Stimulated activated naive CD8-positive, alpha-beta T cell treated with anti-CD3 and anti-CD28 coated beads, Interleukin-15, amount 100 ng/mL, for 72 hours (primary cell): ENCODE measurements around the gene KRTAP10-1.
A peak's percentile ranks its signal among the peaks of the same experiment; 100 is the strongest.

Experiments used
- ATAC-seq: fragments of 150-1000 bp; cut with Tn5 transposase; 2 replicates; pipeline ENCODE4 v1.10.0; 2021; ENCODE audit warnings: mild to moderate bottlenecking, moderate library complexity
- DNase-seq, 2 donors: peaks; one replicate each; pipeline ENCODE4 v3.0.0; 2021 to 2022
- H3K27ac Mint-ChIP-seq, 2 donors: one replicate each; pipeline ENCODE4 v1.8.0; 2022; ENCODE audit warnings: mild to moderate bottlenecking in 2 of 2, mixed read lengths in 2 of 2, moderate library complexity in 2 of 2
- H3K27me3 Mint-ChIP-seq: one replicate; pipeline ENCODE4 v1.8.0; 2022; ENCODE audit warnings: mixed read lengths
- H3K4me1 Mint-ChIP-seq: one replicate; pipeline ENCODE4 v1.8.0; 2022; ENCODE audit warnings: mild to moderate bottlenecking, mixed read lengths
- H3K4me3 Mint-ChIP-seq, 2 donors: one replicate each; pipeline ENCODE4 v1.8.0; 2022; ENCODE audit warnings: mild to moderate bottlenecking in 2 of 2, mixed read lengths in 2 of 2, moderate library complexity in 1 of 2
- H3K9me3 Mint-ChIP-seq, 2 donors: one replicate each; pipeline ENCODE4 v1.8.0; 2022; ENCODE audit warnings: mixed read lengths in 2 of 2

Gene KRTAP10-1

GRCh38 chr21:44544566-44544965 is 4.6 kb upstream of the KRTAP10-1 start:
- Mint-ChIP-seq H3K4me3 (no peak overlapping the region), H3K27ac (no peak overlapping the region), H3K27me3 (no peaks in the 10 kb centered on the region), H3K4me1 (peaks cover 18% of the 10 kb centered on the region), H3K9me3 (peaks cover 20 to 27% of the 10 kb centered on the region in 2 donors)
- DNase-seq: no peak
- ATAC-seq: no peak

- no peaks in the 10 kb centered on the region for H3K27me3 Mint-ChIP-seq
- ATAC-seq: no peak
- DNase-seq: no peak
- no peak overlapping the region for H3K27ac Mint-ChIP-seq
- peaks cover 20% of the 10 kb centered on the region in 2 donors for H3K9me3 Mint-ChIP-seq
- H3K4me3 Mint-ChIP-seq: no peak overlapping the region
- peaks cover 9% of the 10 kb centered on the region for H3K4me1 Mint-ChIP-seq
Measured at GRCh38 chr21:44542716-44543115, 2.7 kb upstream of the KRTAP10-1 start.

GRCh38 chr21:44540741-44541288 is 820 bp upstream of the KRTAP10-1 start:
- Mint-ChIP-seq H3K9me3 (peaks cover 5 to 6% of the 10 kb centered on the region in 2 donors), H3K4me3 (no peak overlapping the region), H3K27me3 (no peaks in the 10 kb centered on the region), H3K4me1 (no peaks in the 10 kb centered on the region), H3K27ac (no peak overlapping the region)
- DNase-seq: no peak
- ATAC-seq: no peak

GRCh38 chr21:44539046-44539445 is 949 bp downstream of the KRTAP10-1 start:
- ATAC-seq (no peak), DNase-seq (peak in 1 of 2 donors; percentile 5)
- Mint-ChIP-seq H3K4me3 (no peak overlapping the region), H3K9me3 (no peaks in the 10 kb centered on the region), H3K27me3 (no peaks in the 10 kb centered on the region), H3K27ac (no peak overlapping the region), H3K4me1 (no peaks in the 10 kb centered on the region)

DNA sequence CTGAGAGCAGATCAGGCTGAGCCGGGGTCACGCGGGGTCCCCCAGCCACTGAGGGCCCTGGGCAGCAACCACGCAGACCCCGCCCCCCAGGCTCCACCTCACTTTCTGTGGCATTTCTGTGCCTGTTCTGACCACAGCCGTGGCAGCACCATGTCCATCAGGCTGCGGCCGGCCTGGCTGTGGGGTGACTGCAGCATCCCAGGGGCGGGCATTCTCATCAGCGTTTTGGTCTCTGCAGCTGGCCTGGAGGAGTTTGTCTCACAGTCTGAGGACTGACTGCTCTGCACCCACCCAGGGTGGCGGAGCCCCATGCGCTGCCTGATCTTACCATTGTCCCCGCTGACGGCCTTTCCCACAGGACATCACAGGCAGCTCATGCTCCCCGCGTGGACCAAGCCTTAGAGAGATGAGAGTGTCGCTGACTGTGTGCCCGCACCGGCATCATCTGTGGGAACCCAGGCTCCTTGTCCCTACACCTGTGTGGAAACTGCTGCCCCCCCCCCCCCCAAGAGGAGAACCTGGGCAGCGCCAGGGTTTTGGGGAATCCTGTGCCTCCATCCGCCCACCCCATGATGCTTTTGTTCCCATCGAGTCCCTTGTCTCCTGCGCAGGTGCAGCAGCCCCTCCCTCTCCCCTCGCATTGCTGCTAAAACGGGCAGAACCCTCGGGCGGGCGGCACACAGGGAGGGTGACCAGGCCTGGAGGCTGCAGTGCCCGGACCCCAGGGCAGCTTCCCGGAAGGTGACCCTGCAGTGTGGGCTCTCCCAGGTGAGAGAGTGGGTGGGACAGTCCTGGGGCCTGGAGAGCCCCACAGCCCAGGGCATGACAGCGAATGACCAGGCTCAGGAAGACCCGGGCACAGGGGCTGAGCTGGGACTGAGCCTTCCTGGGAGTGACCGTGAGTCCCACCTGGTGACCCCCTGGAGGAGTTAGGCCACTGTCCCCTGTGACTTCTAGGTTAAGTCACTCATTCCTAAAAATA is 1.8 kb downstream of the KRTAP10-1 start:
- no peaks in the 10 kb centered on the region for H3K9me3 Mint-ChIP-seq
- ATAC-seq: no peak
- no peak overlapping the region for H3K4me3 Mint-ChIP-seq
- no peaks in the 10 kb centered on the region for H3K27me3 Mint-ChIP-seq
- peak in 1 of 2 donors; percentile 4 for DNase-seq
- peak overlapping the region in 1 of 2 donors; percentile 48 for H3K27ac Mint-ChIP-seq
- H3K4me1 Mint-ChIP-seq: no peaks in the 10 kb centered on the region

GRCh38 chr21:44535963-44536362 is 4.0 kb downstream of the KRTAP10-1 start:
- no peaks in the 10 kb centered on the region for H3K27me3 Mint-ChIP-seq
- H3K4me1 Mint-ChIP-seq: no peaks in the 10 kb centered on the region
- no peaks in the 10 kb centered on the region for H3K9me3 Mint-ChIP-seq
- peak in 1 of 2 donors; percentile 6 for DNase-seq
- no peak for ATAC-seq
- H3K4me3 Mint-ChIP-seq: no peak overlapping the region
- H3K27ac Mint-ChIP-seq: no peak overlapping the region

- H3K4me3 Mint-ChIP-seq: no peak overlapping the region
- H3K4me1 Mint-ChIP-seq: no peaks in the 10 kb centered on the region
- no peaks in the 10 kb centered on the region for H3K9me3 Mint-ChIP-seq
- DNase-seq: no peak
- ATAC-seq: peak; percentile 39
- H3K27me3 Mint-ChIP-seq: no peaks in the 10 kb centered on the region
- H3K27ac Mint-ChIP-seq: peak overlapping the region in 1 of 2 donors; percentile 52
Measured at GRCh38 chr21:44534688-44535087, 5.3 kb downstream of the KRTAP10-1 start.

DNA sequence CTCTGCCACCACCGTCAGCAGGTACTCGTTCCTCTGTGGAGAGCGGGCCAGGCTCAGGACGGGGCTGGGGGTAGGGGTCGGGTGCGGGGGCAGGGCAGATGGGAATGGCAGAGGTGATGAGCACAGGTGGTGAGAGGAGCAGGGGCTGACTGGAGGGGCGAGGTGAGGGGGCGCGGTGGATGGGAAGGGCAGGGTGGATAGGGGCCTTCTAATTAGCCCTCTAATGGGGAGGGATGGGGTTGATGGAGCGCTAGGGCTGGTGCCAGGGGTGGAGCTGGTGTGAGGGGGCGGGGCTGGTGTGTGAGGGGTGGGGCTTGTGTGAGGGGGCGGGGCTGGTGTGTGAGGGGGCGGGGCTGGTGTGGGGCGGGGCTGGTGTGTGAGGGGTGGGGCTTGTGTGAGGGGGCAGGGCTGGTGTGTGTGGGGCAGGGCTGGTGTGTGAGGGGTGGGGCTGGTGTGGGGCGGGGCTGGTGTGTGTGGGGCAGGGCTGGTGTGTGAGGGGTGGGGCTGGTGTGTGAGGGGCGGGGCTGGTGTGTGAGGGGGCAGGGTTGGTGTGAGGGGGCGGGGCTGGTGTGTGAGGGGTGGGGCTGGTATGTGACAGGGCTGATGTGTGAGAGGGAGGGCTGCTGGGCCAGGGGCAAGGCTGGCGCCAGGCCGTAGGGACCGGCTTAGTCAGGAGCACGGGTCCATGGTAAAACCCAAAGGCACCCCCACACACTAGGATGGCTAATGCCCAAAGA is 5.9 kb downstream of the KRTAP10-1 start:
- DNase-seq (no peak), ATAC-seq (peak; percentile 15)
- Mint-ChIP-seq H3K27ac (no peak overlapping the region), H3K9me3 (no peaks in the 10 kb centered on the region), H3K27me3 (no peaks in the 10 kb centered on the region), H3K4me3 (no peak overlapping the region), H3K4me1 (no peaks in the 10 kb centered on the region)

DNA sequence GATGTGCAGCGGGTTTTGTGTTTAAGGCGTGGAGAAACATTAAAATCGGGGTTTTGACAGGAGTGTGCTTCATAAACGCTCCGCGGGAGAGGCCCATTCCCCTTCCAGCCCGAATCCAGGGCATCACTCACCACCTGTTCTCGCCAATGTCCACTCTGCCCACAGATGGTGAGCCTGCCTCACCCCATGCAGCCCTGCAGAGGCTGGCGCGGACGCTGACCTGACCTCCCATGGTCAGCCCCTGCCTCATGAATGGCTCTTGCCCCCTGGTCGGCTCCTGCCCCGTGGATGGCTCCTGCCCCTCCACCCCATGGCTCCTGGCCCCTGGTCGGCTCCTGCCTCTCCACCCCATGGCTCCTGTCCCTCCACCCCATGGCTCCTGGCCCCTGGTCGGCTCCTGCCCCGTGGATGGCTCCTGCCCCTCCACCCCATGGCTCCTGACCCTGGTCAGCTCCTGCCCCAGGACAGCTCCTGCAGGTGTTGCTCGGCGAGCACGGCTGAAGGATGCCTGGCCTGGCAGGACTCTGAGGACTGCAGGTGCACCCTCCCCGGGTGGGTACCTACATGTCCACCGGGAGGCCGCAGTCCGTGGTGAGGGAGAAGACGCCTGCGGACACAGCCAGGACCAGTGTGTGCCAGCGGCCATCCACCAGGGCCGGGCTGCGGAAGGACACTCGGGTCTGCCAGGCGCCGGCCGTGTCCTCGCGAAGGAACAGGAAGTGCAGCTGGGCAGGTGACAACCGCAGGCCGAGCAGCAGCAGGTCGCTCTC is 6.7 kb downstream of the KRTAP10-1 start:
- DNase-seq (no peak), ATAC-seq (no peak)
- Mint-ChIP-seq H3K27me3 (no peaks in the 10 kb centered on the region), H3K4me3 (no peak overlapping the region), H3K4me1 (no peaks in the 10 kb centered on the region), H3K9me3 (no peaks in the 10 kb centered on the region), H3K27ac (no peak overlapping the region)

DNA sequence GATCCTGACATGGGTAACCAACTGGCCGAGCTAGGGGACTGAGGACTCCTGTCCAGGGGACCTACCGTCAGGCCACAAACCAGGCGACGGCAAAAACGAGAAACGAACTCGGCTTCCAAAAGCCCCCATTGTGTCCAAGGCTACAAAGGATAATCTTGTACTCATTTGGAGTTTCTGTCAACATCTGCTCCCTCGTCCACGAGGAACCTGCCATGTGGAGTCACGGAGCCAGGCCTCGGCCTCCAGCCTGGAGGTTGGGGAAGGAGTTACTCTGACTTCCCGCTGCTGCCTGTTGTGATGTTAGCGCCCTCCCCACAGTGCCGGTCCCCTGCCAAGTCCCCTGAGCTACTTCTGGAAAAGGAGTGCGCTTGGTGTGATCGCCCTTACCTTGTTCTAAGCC is 7.3 kb downstream of the KRTAP10-1 start:
- DNase-seq (no peak), ATAC-seq (no peak)
- Mint-ChIP-seq H3K4me3 (no peak overlapping the region), H3K27me3 (no peaks in the 10 kb centered on the region), H3K9me3 (no peaks in the 10 kb centered on the region), H3K4me1 (no peaks in the 10 kb centered on the region), H3K27ac (no peak overlapping the region)

DNA sequence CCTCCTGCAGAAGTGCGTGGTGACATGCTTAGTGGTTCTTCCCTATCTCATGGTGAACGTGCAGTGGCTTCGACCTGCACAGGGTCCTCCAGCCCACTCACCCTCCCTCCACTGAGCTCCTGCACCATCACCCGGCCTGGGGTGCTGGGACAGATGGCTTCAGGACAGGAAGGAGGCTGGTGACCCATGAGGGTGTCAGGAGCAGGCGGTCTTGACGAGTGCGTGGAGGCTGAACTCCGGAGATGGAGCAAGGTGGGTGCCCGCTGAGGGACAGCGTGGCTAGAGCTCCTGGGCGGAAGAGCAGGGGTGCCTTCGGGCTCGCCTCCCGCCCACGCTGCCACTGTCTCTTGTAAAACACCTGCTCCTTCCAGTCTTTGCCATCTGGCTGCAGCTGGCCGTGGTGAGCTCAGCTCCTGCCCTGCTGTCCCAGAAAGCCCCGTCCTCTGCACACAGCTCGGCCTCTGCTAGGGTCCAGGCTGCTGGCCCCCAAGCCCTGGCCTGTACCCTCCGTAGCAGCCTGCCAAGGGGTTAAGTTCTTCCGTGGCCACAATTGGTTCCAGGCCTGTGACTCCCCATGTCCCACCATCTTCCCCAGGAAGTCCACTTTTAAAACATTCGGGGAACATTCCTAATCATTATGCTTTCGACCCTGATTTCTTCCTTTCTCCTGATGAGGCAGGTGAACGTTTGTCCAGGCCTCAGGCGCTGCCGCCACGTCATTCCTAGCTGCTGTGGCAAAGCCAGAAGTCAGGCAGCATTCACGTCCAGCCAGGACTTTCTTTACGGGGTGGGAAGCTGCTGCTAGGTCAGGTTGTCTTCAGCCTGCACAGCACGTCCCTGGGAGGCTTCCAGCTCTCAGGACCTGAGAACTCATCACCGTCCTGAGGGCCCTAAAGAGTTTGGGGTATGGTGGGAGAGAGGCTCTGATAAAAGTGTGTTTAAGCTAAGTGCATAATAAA is 8.1 kb downstream of the KRTAP10-1 start:
- no peaks in the 10 kb centered on the region for H3K4me1 Mint-ChIP-seq
- ATAC-seq: no peak
- H3K27me3 Mint-ChIP-seq: no peaks in the 10 kb centered on the region
- H3K4me3 Mint-ChIP-seq: no peak overlapping the region
- no peak for DNase-seq
- no peak overlapping the region for H3K27ac Mint-ChIP-seq
- H3K9me3 Mint-ChIP-seq: no peaks in the 10 kb centered on the region

DNA sequence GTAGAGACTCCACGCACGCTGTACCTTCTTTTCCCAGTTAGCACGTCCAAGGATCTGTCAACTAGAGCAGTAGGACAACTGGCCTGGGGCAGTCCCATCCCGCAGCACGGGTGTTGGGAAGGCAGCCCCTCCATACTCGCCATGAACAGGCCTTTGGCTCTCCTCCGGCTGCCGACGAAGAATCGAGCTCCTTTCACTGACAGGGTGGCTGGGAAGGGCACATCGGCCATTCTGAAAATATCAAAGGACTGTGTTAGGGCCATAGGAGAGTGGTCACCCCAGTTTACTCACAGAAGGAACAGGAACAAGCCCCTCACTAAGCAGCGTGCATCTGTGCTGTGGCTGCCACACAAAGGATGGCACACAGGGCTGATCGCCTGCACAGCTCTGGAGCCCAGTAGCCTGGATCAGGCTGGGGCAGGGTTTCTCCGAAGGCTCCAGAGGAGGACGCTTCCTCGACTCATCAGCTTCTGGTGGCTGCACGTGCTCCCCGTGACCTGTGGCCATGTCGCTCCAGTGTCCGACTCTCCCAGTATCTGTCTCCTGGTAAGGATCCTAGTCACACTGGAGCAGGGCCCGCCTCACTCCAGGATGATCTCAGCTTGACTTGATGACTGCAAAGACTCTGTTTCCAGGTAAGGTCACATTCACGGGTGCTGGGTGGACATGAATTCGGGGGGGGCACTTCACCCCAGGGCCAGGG is 8.9 kb downstream of the KRTAP10-1 start:
- Mint-ChIP-seq H3K9me3 (no peaks in the 10 kb centered on the region), H3K4me3 (no peak overlapping the region), H3K27ac (peak overlapping the region in 1 of 2 donors; percentile 15), H3K27me3 (no peaks in the 10 kb centered on the region), H3K4me1 (no peaks in the 10 kb centered on the region)
- DNase-seq (no peak), ATAC-seq (no peak)

DNA sequence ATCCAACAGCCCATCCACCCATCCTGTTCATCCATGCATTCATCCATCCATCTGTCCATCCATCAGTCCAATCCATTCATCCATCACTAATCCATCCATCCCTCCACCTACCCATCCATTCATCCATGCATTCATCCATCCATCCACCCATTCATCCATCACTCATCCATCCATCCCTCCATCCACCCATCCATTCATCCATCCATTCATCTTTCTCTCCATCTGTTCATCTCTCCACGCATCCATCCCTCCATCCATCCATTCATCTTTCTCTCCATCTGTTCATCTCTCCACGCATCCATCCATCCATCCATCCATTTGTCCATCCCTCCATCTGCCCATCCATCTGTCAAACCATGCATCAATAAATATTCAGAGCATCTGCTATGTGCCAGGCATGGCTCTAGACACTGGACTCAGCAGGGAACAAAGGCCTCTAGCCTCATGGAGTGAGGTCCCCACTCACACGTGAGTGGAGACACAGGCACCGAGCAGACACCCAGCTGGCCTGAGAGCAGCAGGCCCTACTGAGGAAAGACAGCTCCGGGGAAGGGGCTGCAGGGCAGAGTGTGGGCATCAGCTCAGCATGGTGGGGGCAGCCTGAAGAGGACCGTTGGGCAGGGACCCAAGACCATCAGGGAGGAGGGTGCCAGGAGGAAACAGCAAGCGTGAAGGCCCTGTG is 9.6 kb downstream of the KRTAP10-1 start:
- no peak for ATAC-seq
- H3K27me3 Mint-ChIP-seq: no peaks in the 10 kb centered on the region
- no peaks in the 10 kb centered on the region for H3K9me3 Mint-ChIP-seq
- DNase-seq: no peak
- H3K4me1 Mint-ChIP-seq: no peaks in the 10 kb centered on the region
- H3K4me3 Mint-ChIP-seq: no peak overlapping the region
- H3K27ac Mint-ChIP-seq: peak overlapping the region in 1 of 2 donors; percentile 0
